UCSD-AML1 (cell line): Measurements from ENCODE around the gene MRPS14.
"Not testable (repeated sequence)": the region's sequence is repeated elsewhere in the genome, so short reads cannot be mapped to it uniquely, and the experiment has no call there.

Source experiments
- DNase-seq: peaks from one replicate; lab custom pipeline; 2025; ENCODE audit not compliant: unreplicated experiment; lab: John Stamatoyannopoulos, UW

Gene MRPS14

GRCh38 chr1:175023043-175023921 is at the start of gene MRPS14:
MRPS14 (minus strand) TSS chr1:175023425; CDS start chr1:175023408, 17 bp downstream.
- DNase-seq: peak; percentile 96

- peak; percentile 20 for DNase-seq
Observed at GRCh38 chr1:175072099-175072951, 49.1 kb upstream of the MRPS14 start.

GRCh38 chr1:175071276-175071943 is 48.2 kb upstream of the MRPS14 start:
- DNase-seq: no peak

- no peak for DNase-seq
Observed at GRCh38 chr1:175070818-175071217, 47.6 kb upstream of the MRPS14 start.

- DNase-seq: no peak
Observed at GRCh38 chr1:175067362-175068106, 44.3 kb upstream of the MRPS14 start, which contains the start of gene TNN. TNN (plus strand) TSS chr1:175067833; CDS start chr1:175077419, 9,586 bp downstream.

GRCh38 chr1:175062858-175063257 is 39.6 kb upstream of the MRPS14 start:
- DNase-seq: no peak

GRCh38 chr1:175062339-175062738 is 39.1 kb upstream of the MRPS14 start:
- DNase-seq: no peak

GRCh38 chr1:175054736-175055135 is 31.5 kb upstream of the MRPS14 start:
- no peak for DNase-seq

- DNase-seq: no peak
Observed at GRCh38 chr1:175050992-175051391, 27.8 kb upstream of the MRPS14 start.

- DNase-seq: no peak
Observed at GRCh38 chr1:175045519-175045918, 22.3 kb upstream of the MRPS14 start.

GRCh38 chr1:175045097-175045496 is 21.9 kb upstream of the MRPS14 start:
- DNase-seq: no peak

GRCh38 chr1:175044591-175044990 is 21.4 kb upstream of the MRPS14 start:
- DNase-seq: not testable (repeated sequence)

GRCh38 chr1:175043824-175044223 is 20.6 kb upstream of the MRPS14 start:
- no peak for DNase-seq

GRCh38 chr1:175042650-175043049 is 19.4 kb upstream of the MRPS14 start:
- no peak for DNase-seq

- no peak for DNase-seq
Observed at GRCh38 chr1:175040324-175040879, 17.2 kb upstream of the MRPS14 start.

GRCh38 chr1:175037416-175037815 is 14.2 kb upstream of the MRPS14 start:
- no peak for DNase-seq

- no peak for DNase-seq
Observed at GRCh38 chr1:175036476-175036875, 13.3 kb upstream of the MRPS14 start.

- DNase-seq: no peak
Observed at GRCh38 chr1:175035865-175036264, 12.6 kb upstream of the MRPS14 start.

GRCh38 chr1:175034775-175035174 is 11.6 kb upstream of the MRPS14 start:
- no peak for DNase-seq

GRCh38 chr1:175033953-175034352 is 10.7 kb upstream of the MRPS14 start:
- DNase-seq: no peak
